ENCODE data around the gene EFNB3.

EFNB3 gene

GRCh38 chr17:7714721-7715594 is 10.0 kb downstream of the EFNB3 start:
- no peak for TF ChIP-seq CTCF (IDR thresholded peaks at IDR 0.05; ENCODE audit: insufficient read depth, low read depth, low read length, missing control alignments)
- no peak for DNase-seq (ENCODE audit: low read depth)
- H3K4me3 ChIP-seq (ENCODE audit: low read depth, low read length), result no peak overlapping the region

- TF ChIP-seq CTCF (IDR thresholded peaks at IDR 0.05; ENCODE audit: insufficient read depth, low read depth, low read length, missing control alignments), result no peak
- DNase-seq (ENCODE audit: low read depth), result no peak
- H3K4me3 ChIP-seq (ENCODE audit: low read depth, low read length), result no peak overlapping the region; the same call in 1 of the 2 replicates
Observed at GRCh38 chr17:7715936-7716886, 11.2 kb downstream of the EFNB3 start.

GRCh38 chr17:7716901-7717755 is 12.1 kb downstream of the EFNB3 start, which contains the start of gene DNAH2:
DNAH2 (plus strand) TSS chr17:7717744; CDS start chr17:7719735, 1,991 bp downstream.
- peak; percentile 34 for TF ChIP-seq CTCF (IDR thresholded peaks at IDR 0.05; ENCODE audit: insufficient read depth, low read depth, low read length, missing control alignments)
- H3K4me3 ChIP-seq (ENCODE audit: low read depth, low read length), result peak within 1 kb of the TSS; percentile 36
- peak; percentile 50 for DNase-seq (ENCODE audit: low read depth)

GRCh38 chr17:7717756-7718350 is 12.9 kb downstream of the EFNB3 start:
- no peak for DNase-seq (ENCODE audit: low read depth)
- no peak overlapping the region; the same call in 1 of the 2 replicates for H3K4me3 ChIP-seq (ENCODE audit: low read depth, low read length)
- no peak for TF ChIP-seq CTCF (IDR thresholded peaks at IDR 0.05; ENCODE audit: insufficient read depth, low read depth, low read length, missing control alignments)

GRCh38 chr17:7719661-7720060 is 14.7 kb downstream of the EFNB3 start:
- no peak for TF ChIP-seq CTCF (IDR thresholded peaks at IDR 0.05; ENCODE audit: insufficient read depth, low read depth, low read length, missing control alignments)
- no peak for DNase-seq (ENCODE audit: low read depth)
- H3K4me3 ChIP-seq (ENCODE audit: low read depth, low read length), result no peak overlapping the region

- no peak for TF ChIP-seq CTCF (IDR thresholded peaks at IDR 0.05; ENCODE audit: insufficient read depth, low read depth, low read length, missing control alignments)
- H3K4me3 ChIP-seq (ENCODE audit: low read depth, low read length), result no peak overlapping the region
- no peak for DNase-seq (ENCODE audit: low read depth)
Observed at GRCh38 chr17:7720125-7720524, 15.1 kb downstream of the EFNB3 start.
